ENCODE measurements around the gene RB1.
A peak's percentile ranks its signal among the peaks of the same experiment; 100 is the strongest.

The RB1 gene

DNA sequence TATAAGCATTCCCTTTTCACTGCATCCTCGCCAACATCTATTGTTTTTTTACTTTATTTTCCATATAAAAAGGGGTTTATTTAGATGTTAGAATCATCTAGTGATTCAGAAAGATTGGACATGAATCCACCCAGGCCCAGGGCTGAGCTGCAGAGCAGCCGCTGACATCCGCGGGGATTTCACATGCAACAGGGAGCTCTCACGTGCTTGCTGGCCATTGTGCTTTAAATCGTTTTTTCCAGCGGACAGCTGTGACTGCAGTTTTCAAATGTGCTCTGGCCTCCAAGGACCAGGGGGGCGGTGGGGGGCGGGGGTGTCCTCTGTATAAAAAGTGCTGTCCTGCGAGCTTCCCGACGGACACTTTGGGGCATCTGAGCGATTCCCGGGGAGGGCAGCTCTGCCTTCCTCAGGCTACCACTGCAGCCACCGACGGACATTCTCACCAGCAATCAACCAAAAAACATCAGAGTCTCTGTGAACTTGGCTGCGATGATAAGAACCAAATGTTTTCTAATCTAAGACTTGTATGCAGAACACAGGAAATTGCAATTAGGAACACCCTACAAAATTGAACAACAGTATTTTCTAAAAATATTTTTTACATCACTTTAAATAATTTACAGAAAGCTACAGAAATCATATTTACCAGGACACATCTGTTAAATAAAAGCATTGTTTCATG is 12.6 kb downstream of the RB1 start:
- H3K23ac ChIP-seq (ENCODE audit: low read length) = no peak overlapping the region
- H3K27me3 ChIP-seq (ENCODE audit: insufficient read depth, low read length, poor library complexity) = no peaks in the 10 kb centered on the region
- H3K9ac ChIP-seq (ENCODE audit: low read length) = no peak overlapping the region
- H3K4me1 ChIP-seq (ENCODE audit: control insufficient read depth, low read depth, low read length) = no peaks in the 10 kb centered on the region
- no peak overlapping the region for H3K18ac ChIP-seq (ENCODE audit: low read length)
- H3K56ac ChIP-seq (ENCODE audit: low read length) = no peak overlapping the region
- no peaks in the 10 kb centered on the region for H3K79me2 ChIP-seq (ENCODE audit: control insufficient read depth, insufficient read depth, low read length)
- no peak overlapping the region for H4K5ac ChIP-seq (ENCODE audit: low read length)
- H3K79me1 ChIP-seq (ENCODE audit: low read length) = no peaks in the 10 kb centered on the region
- H3K4me2 ChIP-seq (ENCODE audit: low read length) = no peak overlapping the region
- no peak overlapping the region for H2BK15ac ChIP-seq (replicated peaks; ENCODE audit: low read depth)
- no peak overlapping the region for H2BK120ac ChIP-seq (ENCODE audit: low read depth, low read length)
- no peak for DNase-seq
- WGBS (ENCODE audit: extremely low coverage, insufficient coverage, low lambda C conversion rate) = no CpG with 5 or more reads among the region's 17 CpGs
- no peak overlapping the region for H3K4me3 ChIP-seq (ENCODE audit: low read length)
- H3K36me3 ChIP-seq (ENCODE audit: control insufficient read depth, insufficient read depth, low read length) = no peaks in the 10 kb centered on the region
- no peak overlapping the region for H4K8ac ChIP-seq (ENCODE audit: low read depth, low read length)
- H2BK5ac ChIP-seq (ENCODE audit: low read length) = no peak overlapping the region
- H2AK5ac ChIP-seq (ENCODE audit: low read length) = no peak overlapping the region
- H3K4ac ChIP-seq (ENCODE audit: low read depth, low read length) = no peak overlapping the region
- H3K27ac ChIP-seq (ENCODE audit: low read depth, low read length) = no peak overlapping the region

DNA sequence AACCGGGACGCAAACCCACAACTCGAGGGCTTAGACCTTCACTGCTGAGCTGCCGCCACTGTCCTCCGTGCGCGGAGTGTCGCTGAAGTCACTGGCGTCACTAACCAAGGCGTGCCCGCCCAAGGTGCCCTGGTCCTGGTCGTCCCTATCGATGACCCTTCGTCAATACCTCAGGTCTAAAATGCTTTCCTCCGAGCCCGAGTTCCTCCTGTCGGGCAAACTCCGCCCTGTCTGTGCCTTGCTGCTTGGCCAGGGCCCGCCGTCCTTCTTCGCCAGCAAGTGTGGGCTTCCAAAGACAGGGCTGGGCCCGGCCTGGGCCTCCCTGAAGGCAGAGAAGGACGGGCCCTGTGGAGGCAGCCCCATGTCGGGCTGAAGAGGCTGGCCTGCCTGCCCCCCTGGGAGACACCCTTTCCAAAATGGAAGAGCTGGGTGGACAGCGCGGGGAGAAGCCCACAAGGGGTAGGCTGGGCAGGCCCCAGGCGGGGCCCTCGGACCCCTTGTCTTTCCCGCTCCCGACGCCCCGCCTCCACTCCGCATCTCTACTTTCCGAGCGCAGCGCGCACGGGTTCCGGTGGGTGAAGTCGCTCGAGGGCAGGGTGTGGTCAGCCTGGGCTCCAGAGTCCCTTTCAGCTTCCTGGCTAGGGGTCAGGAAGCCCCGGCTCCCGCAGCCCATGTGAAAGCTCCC is 13.4 kb downstream of the RB1 start:
- H3K4me1 ChIP-seq (ENCODE audit: control insufficient read depth, low read depth, low read length) = no peaks in the 10 kb centered on the region
- H3K27ac ChIP-seq (ENCODE audit: low read depth, low read length) = no peak overlapping the region

DNA sequence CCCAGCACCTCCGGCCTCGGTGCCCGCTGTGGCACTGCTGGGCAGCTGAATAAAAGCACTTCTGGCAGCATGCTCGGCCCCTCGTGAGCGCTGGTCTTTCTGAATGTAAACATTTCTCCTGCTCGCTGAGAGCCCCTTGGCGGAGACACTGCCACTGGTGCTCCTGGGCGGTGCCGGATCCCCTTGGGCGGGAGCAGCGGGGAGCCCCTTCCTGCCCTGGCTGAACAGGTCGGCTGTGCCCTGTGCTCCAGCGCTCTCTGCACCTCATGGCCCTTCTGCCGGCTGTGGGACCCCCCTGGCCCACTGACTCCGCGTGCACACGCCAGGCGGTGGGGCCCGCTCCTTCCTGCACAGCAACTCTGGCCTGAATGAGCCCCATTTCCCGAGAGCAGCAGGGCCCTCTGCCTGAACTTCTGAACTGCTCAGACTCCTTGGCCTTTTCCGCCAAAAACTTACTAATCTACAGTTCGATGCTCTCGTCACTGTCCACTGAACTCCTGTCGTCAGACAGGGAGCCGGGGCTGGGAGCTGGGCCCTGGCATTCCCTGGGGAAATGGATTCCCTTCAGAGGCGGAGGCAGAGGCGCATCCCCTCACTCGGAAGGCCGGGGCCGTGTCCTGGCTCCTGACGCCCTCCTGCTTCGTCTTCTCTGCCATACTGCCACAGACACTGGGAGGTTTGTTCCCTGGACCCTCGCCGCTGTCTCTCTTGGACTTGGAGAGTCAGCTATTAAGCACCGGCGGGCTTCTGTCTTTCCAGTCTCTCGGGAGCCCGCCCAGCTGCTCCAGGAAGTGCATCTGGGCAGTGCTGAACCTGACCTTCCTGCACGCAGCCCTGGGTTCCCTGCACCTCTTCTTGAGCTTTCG is 14.2 kb downstream of the RB1 start:
- Histone ChIP-seq H3K4me3 (ENCODE audit: low read length) (no peak overlapping the region), H3K56ac (ENCODE audit: low read length) (peak overlapping the region; percentile 3), H2AK5ac (ENCODE audit: low read length) (no peak overlapping the region)

More for the DNA sequence above, 13.4 kb downstream of the RB1 start:
- WGBS (ENCODE audit: extremely low coverage, insufficient coverage, low lambda C conversion rate) = no CpG with 5 or more reads among the region's 43 CpGs
- Histone ChIP-seq H3K36me3 (ENCODE audit: control insufficient read depth, insufficient read depth, low read length) (no peaks in the 10 kb centered on the region), H3K18ac (ENCODE audit: low read length) (no peak overlapping the region), H3K9ac (ENCODE audit: low read length) (no peak overlapping the region), H3K4ac (ENCODE audit: low read depth, low read length) (no peak overlapping the region), H3K4me2 (ENCODE audit: low read length) (no peak overlapping the region), H3K56ac (ENCODE audit: low read length) (no peak overlapping the region), H3K27me3 (ENCODE audit: insufficient read depth, low read length, poor library complexity) (no peaks in the 10 kb centered on the region), H4K5ac (ENCODE audit: low read length) (no peak overlapping the region), H3K23ac (ENCODE audit: low read length) (no peak overlapping the region), H2BK5ac (ENCODE audit: low read length) (no peak overlapping the region), H3K4me3 (ENCODE audit: low read length) (no peak overlapping the region), H2AK5ac (ENCODE audit: low read length) (no peak overlapping the region), H2BK15ac (replicated peaks; ENCODE audit: low read depth) (no peak overlapping the region), H2BK120ac (ENCODE audit: low read depth, low read length) (no peak overlapping the region), H3K79me1 (ENCODE audit: low read length) (no peaks in the 10 kb centered on the region), H3K79me2 (ENCODE audit: control insufficient read depth, insufficient read depth, low read length) (no peaks in the 10 kb centered on the region), H4K8ac (ENCODE audit: low read depth, low read length) (no peak overlapping the region)
- no peak for DNase-seq

DNA sequence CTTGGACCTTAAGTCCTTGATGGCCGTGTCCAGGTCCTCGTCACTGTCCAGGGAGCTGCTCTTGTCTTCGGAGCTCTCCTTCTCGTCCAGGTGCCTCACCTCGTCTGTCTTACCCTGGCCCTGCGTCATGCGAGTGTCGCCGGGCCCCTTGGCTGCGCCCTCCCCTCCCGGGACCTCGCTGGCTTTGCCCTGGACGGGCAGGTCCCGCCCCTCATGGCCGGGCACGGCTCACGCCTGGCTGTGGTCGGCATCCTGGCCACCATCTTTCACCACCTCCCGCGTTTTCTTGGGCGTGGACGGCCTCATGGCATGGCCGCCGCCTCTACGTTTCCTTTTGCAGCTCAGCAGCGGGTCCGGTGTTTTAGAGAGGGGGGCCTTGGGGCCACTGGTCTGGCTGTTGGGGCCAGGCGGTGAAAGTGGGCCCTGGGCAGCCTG is 14.8 kb downstream of the RB1 start:
- H2BK15ac ChIP-seq (replicated peaks; ENCODE audit: low read depth) = no peak overlapping the region
- H4K5ac ChIP-seq (ENCODE audit: low read length) = no peak overlapping the region
- H3K79me2 ChIP-seq (ENCODE audit: control insufficient read depth, insufficient read depth, low read length) = no peaks in the 10 kb centered on the region
- no CpG with 5 or more reads among the region's 28 CpGs for WGBS (ENCODE audit: extremely low coverage, insufficient coverage, low lambda C conversion rate)
- no peak overlapping the region for H3K4ac ChIP-seq (ENCODE audit: low read depth, low read length)
- H3K79me1 ChIP-seq (ENCODE audit: low read length) = no peaks in the 10 kb centered on the region
- no peak overlapping the region for H3K23ac ChIP-seq (ENCODE audit: low read length)
- no peak overlapping the region for H3K4me3 ChIP-seq (ENCODE audit: low read length)
- H4K8ac ChIP-seq (ENCODE audit: low read depth, low read length) = no peak overlapping the region
- H3K56ac ChIP-seq (ENCODE audit: low read length) = peak overlapping the region; percentile 3
- H3K4me2 ChIP-seq (ENCODE audit: low read length) = no peak overlapping the region
- no peak overlapping the region for H3K18ac ChIP-seq (ENCODE audit: low read length)
- DNase-seq = no peak
- no peak overlapping the region for H3K27ac ChIP-seq (ENCODE audit: low read depth, low read length)
- H3K36me3 ChIP-seq (ENCODE audit: control insufficient read depth, insufficient read depth, low read length) = no peaks in the 10 kb centered on the region
- H3K27me3 ChIP-seq (ENCODE audit: insufficient read depth, low read length, poor library complexity) = no peaks in the 10 kb centered on the region
- H2AK5ac ChIP-seq (ENCODE audit: low read length) = no peak overlapping the region
- no peak overlapping the region for H2BK120ac ChIP-seq (ENCODE audit: low read depth, low read length)
- no peaks in the 10 kb centered on the region for H3K4me1 ChIP-seq (ENCODE audit: control insufficient read depth, low read depth, low read length)
- H2BK5ac ChIP-seq (ENCODE audit: low read length) = no peak overlapping the region
- no peak overlapping the region for H3K9ac ChIP-seq (ENCODE audit: low read length)

More for the DNA sequence above, 14.2 kb downstream of the RB1 start:
- H3K4me2 ChIP-seq (ENCODE audit: low read length) = no peak overlapping the region
- no peak overlapping the region for H3K4ac ChIP-seq (ENCODE audit: low read depth, low read length)
- H3K79me1 ChIP-seq (ENCODE audit: low read length) = no peaks in the 10 kb centered on the region
- no peak overlapping the region for H3K18ac ChIP-seq (ENCODE audit: low read length)
- no CpG with 5 or more reads among the region's 41 CpGs for WGBS (ENCODE audit: extremely low coverage, insufficient coverage, low lambda C conversion rate)
- no peak overlapping the region for H4K5ac ChIP-seq (ENCODE audit: low read length)
- no peaks in the 10 kb centered on the region for H3K4me1 ChIP-seq (ENCODE audit: control insufficient read depth, low read depth, low read length)
- no peaks in the 10 kb centered on the region for H3K79me2 ChIP-seq (ENCODE audit: control insufficient read depth, insufficient read depth, low read length)
- no peak overlapping the region for H3K27ac ChIP-seq (ENCODE audit: low read depth, low read length)
- H3K36me3 ChIP-seq (ENCODE audit: control insufficient read depth, insufficient read depth, low read length) = no peaks in the 10 kb centered on the region
- no peak overlapping the region for H3K9ac ChIP-seq (ENCODE audit: low read length)
- DNase-seq = no peak
- H3K23ac ChIP-seq (ENCODE audit: low read length) = no peak overlapping the region
- H2BK15ac ChIP-seq (replicated peaks; ENCODE audit: low read depth) = no peak overlapping the region
- H2BK5ac ChIP-seq (ENCODE audit: low read length) = no peak overlapping the region
- H2BK120ac ChIP-seq (ENCODE audit: low read depth, low read length) = no peak overlapping the region
- H4K8ac ChIP-seq (ENCODE audit: low read depth, low read length) = no peak overlapping the region
- H3K27me3 ChIP-seq (ENCODE audit: insufficient read depth, low read length, poor library complexity) = no peaks in the 10 kb centered on the region

DNA sequence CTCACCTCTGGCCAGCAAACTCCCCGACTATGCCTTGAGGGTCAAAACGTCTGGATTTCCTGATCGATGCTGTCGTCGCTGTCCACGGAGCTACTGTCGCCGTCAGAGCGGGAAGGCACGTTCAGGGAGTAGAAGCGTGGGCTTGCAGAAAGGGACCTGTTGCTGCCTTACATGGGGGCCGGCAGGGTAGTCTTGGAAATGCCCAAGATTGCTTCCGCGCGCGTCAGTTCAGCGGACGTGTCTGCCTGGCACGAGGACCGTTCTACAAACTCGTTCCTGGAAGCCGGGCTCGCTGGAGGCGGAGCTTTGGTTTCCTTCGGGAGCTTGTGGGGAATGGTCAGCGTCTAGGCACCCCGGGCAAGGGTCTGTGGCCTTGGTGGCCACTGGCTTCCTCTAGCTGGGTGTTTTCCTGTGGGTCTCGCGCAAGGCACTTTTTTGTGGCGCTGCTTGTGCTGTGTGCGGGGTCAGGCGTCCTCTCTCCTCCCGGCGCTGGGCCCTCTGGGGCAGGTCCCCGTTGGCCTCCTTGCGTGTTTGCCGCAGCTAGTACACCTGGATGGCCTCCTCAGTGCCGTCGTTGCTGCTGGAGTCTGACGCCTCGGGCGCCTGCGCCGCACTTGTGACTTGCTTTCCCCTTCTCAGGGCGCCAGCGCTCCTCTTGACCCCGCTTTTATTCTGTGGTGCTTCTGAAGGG is 15.4 kb downstream of the RB1 start:
- Histone ChIP-seq H3K56ac (ENCODE audit: low read length) (no peak overlapping the region), H3K4me2 (ENCODE audit: low read length) (no peak overlapping the region), H3K36me3 (ENCODE audit: control insufficient read depth, insufficient read depth, low read length) (no peaks in the 10 kb centered on the region), H4K8ac (ENCODE audit: low read depth, low read length) (no peak overlapping the region), H3K23ac (ENCODE audit: low read length) (no peak overlapping the region), H3K4me1 (ENCODE audit: control insufficient read depth, low read depth, low read length) (no peaks in the 10 kb centered on the region), H3K79me2 (ENCODE audit: control insufficient read depth, insufficient read depth, low read length) (no peaks in the 10 kb centered on the region), H3K79me1 (ENCODE audit: low read length) (no peaks in the 10 kb centered on the region), H3K27me3 (ENCODE audit: insufficient read depth, low read length, poor library complexity) (no peaks in the 10 kb centered on the region), H3K4ac (ENCODE audit: low read depth, low read length) (no peak overlapping the region), H3K27ac (ENCODE audit: low read depth, low read length) (no peak overlapping the region), H2AK5ac (ENCODE audit: low read length) (no peak overlapping the region), H3K18ac (ENCODE audit: low read length) (no peak overlapping the region), H4K5ac (ENCODE audit: low read length) (no peak overlapping the region), H2BK120ac (ENCODE audit: low read depth, low read length) (no peak overlapping the region), H3K9ac (ENCODE audit: low read length) (no peak overlapping the region), H3K4me3 (ENCODE audit: low read length) (no peak overlapping the region), H2BK5ac (ENCODE audit: low read length) (no peak overlapping the region), H2BK15ac (replicated peaks; ENCODE audit: low read depth) (no peak overlapping the region)
- WGBS (ENCODE audit: extremely low coverage, insufficient coverage, low lambda C conversion rate) = no CpG with 5 or more reads among the region's 47 CpGs
- no peak for DNase-seq

Measured in mesendoderm (in vitro differentiated cells).